Liver (tissue), 9 donors: ENCODE results near the gene ITGA11. TPM values are rescaled to one million over a fixed set of nuclear protein-coding genes. Genes with fewer than 3 reads are reported as not detected.

Experiments used
- DNase-seq: peaks from one replicate; pipeline ENCODE4 v3.0.0-alpha.2; 2017; ENCODE audit warnings: low spot score
- H3K27ac ChIP-seq, 2 donors: one replicate each; pipeline ENCODE4 v1.7.0; 2013; ENCODE audit warnings: inconsistent platforms in 2 of 2, low read length in 2 of 2, control low read depth in 1 of 2, low read depth in 1 of 2, mild to moderate bottlenecking in 1 of 2
- H3K27me3 ChIP-seq, 4 donors: one replicate each; pipeline versions ENCODE4 v1.6.1 to v1.7.0; 2013; ENCODE audit warnings: low read length in 3 of 4, inconsistent platforms in 1 of 4, mild to moderate bottlenecking in 1 of 4, moderate library complexity in 1 of 4; ENCODE audit not compliant: control insufficient read depth in 4 of 4, insufficient read depth in 4 of 4
- H3K36me3 ChIP-seq, 4 donors: one replicate each; pipeline versions ENCODE4 v1.6.1 to v1.7.0; 2013; ENCODE audit warnings: low read length in 3 of 4, mild to moderate bottlenecking in 3 of 4, low read depth in 1 of 4, moderate library complexity in 1 of 4; ENCODE audit not compliant: control insufficient read depth in 4 of 4, insufficient read depth in 3 of 4
- H3K4me1 ChIP-seq, 4 donors: one replicate each; pipeline versions ENCODE4 v1.6.1 to v1.7.0; 2013; ENCODE audit warnings: low read length in 3 of 4, mild to moderate bottlenecking in 3 of 4, moderate library complexity in 1 of 4; ENCODE audit not compliant: control insufficient read depth in 4 of 4, insufficient read depth in 4 of 4
- H3K4me3 ChIP-seq, 3 donors: one replicate each; pipeline versions ENCODE4 v1.6.1 to v1.7.0; 2013; ENCODE audit warnings: low read length in 3 of 3, control low read depth in 1 of 3, low read depth in 1 of 3, mild to moderate bottlenecking in 1 of 3
- H3K9ac ChIP-seq, 2 donors: one replicate each; pipeline ENCODE4 v1.7.0; 2013; ENCODE audit warnings: low read length in 2 of 2, mild to moderate bottlenecking in 2 of 2, moderate library complexity in 2 of 2, control low read depth in 1 of 2, low read depth in 1 of 2
- H3K9me3 ChIP-seq, 4 donors: one replicate each; pipeline versions ENCODE4 v1.6.1 to v1.7.0; 2013; ENCODE audit warnings: low read length in 3 of 4; ENCODE audit not compliant: control insufficient read depth in 4 of 4
- ATF3 ChIP-seq: IDR thresholded peaks from 2 replicates; pipeline ENCODE4 v1.6.1; 2016; ENCODE audit warnings: antibody characterized with exemption
- EGR1 ChIP-seq, 2 donors: IDR thresholded peaks; 2 replicates each; pipeline ENCODE4 v1.6.1; 2016 to 2018; ENCODE audit warnings: antibody characterized with exemption in 2 of 2, low read depth in 2 of 2
- FOXA1 ChIP-seq: IDR thresholded peaks from 2 replicates; pipeline ENCODE4 v1.6.1; 2016; ENCODE audit warnings: antibody characterized with exemption
- FOXA2 ChIP-seq: IDR thresholded peaks from 2 replicates; pipeline ENCODE4 v1.6.1; 2016; ENCODE audit warnings: antibody characterized with exemption
- GABPA ChIP-seq, 2 donors: IDR thresholded peaks in 1 of 2; conservative IDR thresholded peaks in 1 of 2; 2 replicates each; pipeline ENCODE4 v1.6.1; 2016; ENCODE audit warnings: antibody characterized with exemption in 2 of 2, mild to moderate bottlenecking in 1 of 2, moderate library complexity in 1 of 2
- HNF4A ChIP-seq, 2 donors: conservative IDR thresholded peaks; 2 replicates each; pipeline ENCODE4 v1.6.1; 2016; ENCODE audit warnings: antibody characterized with exemption in 2 of 2, mild to moderate bottlenecking in 2 of 2
- HNF4G ChIP-seq: IDR thresholded peaks from 2 replicates; pipeline ENCODE4 v1.6.1; 2016; ENCODE audit warnings: antibody characterized with exemption
- JUND ChIP-seq, 2 donors: IDR thresholded peaks; 2 replicates each; pipeline ENCODE4 v1.6.1; 2016; ENCODE audit warnings: antibody characterized with exemption in 2 of 2
- MAX ChIP-seq: IDR thresholded peaks from 2 replicates; pipeline ENCODE4 v1.6.1; 2016; ENCODE audit warnings: antibody characterized with exemption
- RAD21 ChIP-seq, 2 donors: IDR thresholded peaks; 2 replicates each; pipeline ENCODE4 v1.6.1; 2016; ENCODE audit warnings: antibody characterized with exemption in 2 of 2, mild to moderate bottlenecking in 2 of 2
- REST ChIP-seq: IDR thresholded peaks from 2 replicates; pipeline ENCODE4 v1.6.1; 2016; ENCODE audit warnings: antibody characterized with exemption, mild to moderate bottlenecking
- RXRA ChIP-seq, 2 donors: IDR thresholded peaks; 2 replicates each; pipeline ENCODE4 v1.6.1; 2017 to 2018; ENCODE audit warnings: antibody characterized with exemption in 2 of 2, mild to moderate bottlenecking in 1 of 2
- SP1 ChIP-seq: IDR thresholded peaks from 2 replicates; pipeline ENCODE4 v1.6.1; 2018; ENCODE audit warnings: antibody characterized with exemption, mild to moderate bottlenecking
- TAF1 ChIP-seq: conservative IDR thresholded peaks from 2 replicates; pipeline ENCODE4 v1.6.1; 2016; ENCODE audit warnings: antibody characterized with exemption, mild to moderate bottlenecking
- YY1 ChIP-seq: IDR thresholded peaks from 2 replicates; pipeline ENCODE4 v1.6.1; 2016; ENCODE audit warnings: antibody characterized with exemption, mild to moderate bottlenecking
- ZBTB33 ChIP-seq: IDR thresholded peaks from 2 replicates; pipeline ENCODE4 v1.6.1; 2016; ENCODE audit warnings: antibody characterized with exemption
- WGBS: extraction: QIAGEN DNeasy Blood & Tissue Kit; methylation state at CpG from one replicate; pipeline ENCODE4 v1.1.7; 2013; 5-methylcytosine and 5-hydroxymethylcytosine counted together
- polyA plus RNA-seq, 2 donors: library from polyadenylated mRNA; stranded (reverse) in 1 of 2; unstranded in 1 of 2; fragments of 200-250 nt in 1 of 2; fragments of >200 nt in 1 of 2; fragmentation: Nextera tagmentation in 1 of 2; extraction: Ambion mirVana in 1 of 2; gene quantifications; one replicate each; pipeline versions ENCODE4 v1.2.1 to v1.2.3, GENCODE V29; 2013 to 2015
- total RNA-seq, 2 donors: library from RNA; depleted of rRNA; stranded (reverse); fragments of >200 nt; gene quantifications; one replicate each; pipeline ENCODE4 v1.2.3, GENCODE V29; 2014
- donor health status: healthy.
- donor health status: healthy.
- donor health status: healthy.
- donor health status: healthy.
- donor health status: healthy.

The ITGA11 gene
- total and polyA plus RNA-seq, 4 donors = 0.32 to 1.0 (median 0.67) TPM

- TF ChIP-seq HNF4A (conservative IDR thresholded peaks at IDR 0.05) (no peak), ATF3 (no peak), SP1 (no peak), FOXA2 (no peak), FOXA1 (no peak), RAD21 (IDR thresholded peaks at IDR 0.05) (no peak), YY1 (no peak), HNF4G (no peak), TAF1 (no peak), EGR1 (IDR thresholded peaks at IDR 0.05; ENCODE audit: low read depth in 2 of 2) (no peak), MAX (no peak), RXRA (IDR thresholded peaks at IDR 0.05) (no peak), GABPA (IDR thresholded peaks at IDR 0.05 in 1 of 2, conservative IDR thresholded peaks at IDR 0.05 in 1 of 2) (no peak), JUND (IDR thresholded peaks at IDR 0.05) (no peak)
These were observed 159.2 kb downstream of the ITGA11 start (continued) for GRCh38 chr15:68272721-68273271.

GRCh38 chr15:68271854-68272471 is 160.0 kb downstream of the ITGA11 start:
- DNase-seq = no peak
- Histone ChIP-seq H3K36me3 (no peaks in the 10 kb centered on the region), H3K9me3 (no peaks in the 10 kb centered on the region), H3K27ac (peak overlapping the region in 1 of 2 donors; percentile 45), H3K9ac (no peak overlapping the region), H3K4me1 (peaks cover 13 to 28% (median 24%) of the 10 kb centered on the region in 4 donors), H3K4me3 (no peak overlapping the region), H3K27me3 (no peaks in the 10 kb centered on the region)
- WGBS = 39% methylated on average over 11 of the region's 11 CpGs
- TF ChIP-seq FOXA2 (no peak), SP1 (no peak), YY1 (peak; percentile 55), ZBTB33 (no peak), HNF4G (no peak), FOXA1 (no peak), REST (no peak), MAX (no peak)
